OCI-LY7 (cell line): Measurements from ENCODE around the gene TYMP.

Experiments
- CTCF ChIP-seq: fragments of 200-600 bp; sonication (generic); conservative IDR thresholded peaks from 2 replicates; pipeline ENCODE4 v1.5.1; 2014; ENCODE audit warnings: mild to moderate bottlenecking, antibody characterized with exemption, low read length, moderate library complexity, mixed read lengths
- EZH2phosphoT487 ChIP-seq: fragments of 200-600 bp; sonication (generic); IDR thresholded peaks from 2 replicates; pipeline ENCODE4 v1.6.1; 2018; ENCODE audit warnings: low read depth, borderline replicate concordance, mild to moderate bottlenecking, mixed run types, antibody characterized with exemption, low read length, moderate library complexity, mixed read lengths

GRCh38 chr22:50523806-50524675 is 5.8 kb downstream of the TYMP start:
- no peak for TF ChIP-seq CTCF
- no peak for TF ChIP-seq EZH2phosphoT487
